Suprapubic skin (tissue), 4 donors: ENCODE measurements around the gene SLC41A1. TPM values are rescaled to one million over a fixed set of nuclear protein-coding genes. Genes with fewer than 3 reads are reported as not detected.

Source experiments
- DNase-seq, 2 donors: peaks; one replicate each; pipeline ENCODE4 v3.0.0-alpha.2; 2019; ENCODE audit warnings: low spot score in 2 of 2
- H3K27ac ChIP-seq: fragments of 200-600 bp; sonication (generic); one replicate; pipeline ENCODE4 v1.5.1; 2019
- H3K27me3 ChIP-seq: fragments of 200-600 bp; sonication (generic); one replicate; pipeline ENCODE4 v1.5.1; 2019
- H3K36me3 ChIP-seq: fragments of 200-600 bp; sonication (generic); one replicate; pipeline ENCODE4 v1.5.1; 2019
- H3K4me1 ChIP-seq: fragments of 200-600 bp; sonication (generic); one replicate; pipeline ENCODE4 v1.5.1; 2019
- H3K4me3 ChIP-seq: fragments of 200-600 bp; sonication (generic); one replicate; pipeline ENCODE4 v1.5.1; 2019; ENCODE audit warnings: mild to moderate bottlenecking
- H3K9me3 ChIP-seq: fragments of 200-600 bp; sonication (generic); one replicate; pipeline ENCODE4 v1.5.1; 2019
- CTCF ChIP-seq, 2 donors: fragments of 200-600 bp in 1 of 2; fragments of 450-650 bp in 1 of 2; sonication (generic) in 1 of 2; IDR thresholded peaks; one replicate each; pipeline ENCODE4 v1.5.1; 2016 to 2019; ENCODE audit warnings: antibody characterized with exemption in 2 of 2, mild to moderate bottlenecking in 1 of 2, moderate library complexity in 1 of 2
- EP300 ChIP-seq: sonication (generic); formaldehyde crosslinking; IDR thresholded peaks from one replicate; pipeline ENCODE4 v1.6.1; 2017; ENCODE audit warnings: antibody characterized with exemption
- POLR2A ChIP-seq, 2 donors: fragments of 450-650 bp; IDR thresholded peaks; one replicate each; pipeline ENCODE4 v1.6.1; 2017; ENCODE audit warnings: antibody characterized with exemption in 2 of 2, mild to moderate bottlenecking in 2 of 2, moderate library complexity in 2 of 2
- POLR2AphosphoS5 ChIP-seq, 3 donors: sonication (generic); formaldehyde crosslinking; IDR thresholded peaks; one replicate each; pipeline ENCODE4 v1.6.1; 2017; ENCODE audit warnings: antibody characterized with exemption in 3 of 3
- WGBS: methylation state at CpG from one replicate; pipeline ENCODE4 v1.1.5; 2018; 5-methylcytosine and 5-hydroxymethylcytosine counted together
- total RNA-seq, 4 donors: library from RNA; depleted of rRNA; stranded (reverse); fragments of >200 nt; gene quantifications; one replicate each; pipeline ENCODE4 v1.1.0, GENCODE V29; 2016

The SLC41A1 gene
- total RNA-seq, 4 donors from 2014 or later, result 14.6 to 20.8 (median 16.7) TPM

DNA sequence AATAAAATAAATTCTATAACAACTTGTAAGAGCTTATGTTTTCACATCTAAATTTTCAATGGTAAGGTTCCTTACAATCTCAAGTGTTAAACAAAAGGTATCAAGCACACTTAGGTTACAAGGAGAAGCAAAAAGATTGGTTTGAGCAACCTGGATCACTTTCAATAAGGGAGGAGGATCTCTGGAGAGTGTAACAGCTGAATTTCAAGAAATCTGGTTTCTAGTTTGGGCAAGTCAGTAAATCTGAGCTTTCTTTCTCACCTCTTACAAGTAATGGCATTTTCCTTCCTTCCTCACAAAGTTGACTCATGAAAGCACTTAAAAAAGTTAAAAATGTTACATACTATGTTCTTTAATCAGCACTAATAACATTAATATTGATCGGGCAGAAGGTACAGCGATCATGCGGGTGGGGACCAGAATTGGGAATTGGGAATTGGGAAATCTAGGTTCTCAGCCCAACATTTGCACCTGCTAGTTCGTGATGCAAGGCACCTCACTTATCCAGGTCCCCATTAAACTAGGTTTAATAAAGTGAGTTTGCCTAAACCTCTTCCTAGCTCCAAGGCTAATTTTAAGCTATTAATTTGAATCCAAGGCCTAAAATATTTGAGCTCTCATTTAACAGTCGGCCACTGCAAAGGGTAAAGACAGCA, 66.1 kb downstream of the SLC41A1 start:
- H3K27ac ChIP-seq, result no peak overlapping the region
- TF ChIP-seq CTCF (IDR thresholded peaks at IDR 0.05) (no peak), EP300 (no peak), POLR2A (IDR thresholded peaks at IDR 0.05) (no peak), POLR2AphosphoS5 (IDR thresholded peaks at IDR 0.05) (no peak)
- H3K36me3 ChIP-seq, result no peaks in the 10 kb centered on the region
- H3K9me3 ChIP-seq, result no peaks in the 10 kb centered on the region
- 47% methylated on average over 5 of the region's 5 CpGs for WGBS
- H3K27me3 ChIP-seq, result no peaks in the 10 kb centered on the region
- H3K4me3 ChIP-seq, result peak overlapping the region; percentile 94
- no peak for DNase-seq
- H3K4me1 ChIP-seq, result peaks cover 53% of the 10 kb centered on the region

- 94% methylated on average over 8 of the region's 8 CpGs for WGBS
- H3K27ac ChIP-seq, result no peak overlapping the region
- DNase-seq, result no peak
- no peaks in the 10 kb centered on the region for H3K36me3 ChIP-seq
- H3K9me3 ChIP-seq, result no peaks in the 10 kb centered on the region
- no peak for TF ChIP-seq POLR2A (IDR thresholded peaks at IDR 0.05)
- TF ChIP-seq POLR2AphosphoS5 (IDR thresholded peaks at IDR 0.05), result no peak
- TF ChIP-seq CTCF (IDR thresholded peaks at IDR 0.05), result no peak
- no peak for TF ChIP-seq EP300
- H3K4me1 ChIP-seq, result peaks cover 57% of the 10 kb centered on the region
- no peaks in the 10 kb centered on the region for H3K27me3 ChIP-seq
- H3K4me3 ChIP-seq, result no peak overlapping the region
Measured at GRCh38 chr1:205744403-205744802, 68.6 kb downstream of the SLC41A1 start.

DNA sequence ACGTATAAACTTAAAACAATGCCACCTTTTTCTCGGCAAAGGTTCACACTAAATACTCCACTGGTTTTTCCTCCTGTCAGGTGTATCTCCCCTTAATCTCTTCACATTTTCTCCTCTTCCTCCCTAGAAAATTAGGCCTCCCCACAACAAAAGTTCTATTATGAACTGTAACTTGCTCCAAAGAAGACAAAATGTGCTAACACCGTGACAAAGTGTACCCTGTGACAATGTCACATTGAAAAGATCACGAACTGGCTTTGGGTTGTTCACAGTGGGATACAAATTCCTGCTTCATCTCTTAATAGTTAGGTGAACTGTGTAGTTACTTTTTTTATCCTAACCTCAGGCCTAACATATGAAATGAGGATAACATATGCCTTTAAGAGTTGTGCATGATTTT, 69.0 kb downstream of the SLC41A1 start:
- Histone ChIP-seq H3K27ac (peak overlapping the region; percentile 16), H3K4me3 (no peak overlapping the region), H3K27me3 (no peaks in the 10 kb centered on the region), H3K4me1 (peaks cover 57% of the 10 kb centered on the region), H3K9me3 (no peaks in the 10 kb centered on the region), H3K36me3 (no peaks in the 10 kb centered on the region)
- no peak for TF ChIP-seq EP300
- no peak for TF ChIP-seq CTCF (IDR thresholded peaks at IDR 0.05)
- TF ChIP-seq POLR2A (IDR thresholded peaks at IDR 0.05), result no peak
- no peak for TF ChIP-seq POLR2AphosphoS5 (IDR thresholded peaks at IDR 0.05)
- WGBS, result 62% methylated on average over 4 of the region's 4 CpGs
- no peak for DNase-seq

DNA sequence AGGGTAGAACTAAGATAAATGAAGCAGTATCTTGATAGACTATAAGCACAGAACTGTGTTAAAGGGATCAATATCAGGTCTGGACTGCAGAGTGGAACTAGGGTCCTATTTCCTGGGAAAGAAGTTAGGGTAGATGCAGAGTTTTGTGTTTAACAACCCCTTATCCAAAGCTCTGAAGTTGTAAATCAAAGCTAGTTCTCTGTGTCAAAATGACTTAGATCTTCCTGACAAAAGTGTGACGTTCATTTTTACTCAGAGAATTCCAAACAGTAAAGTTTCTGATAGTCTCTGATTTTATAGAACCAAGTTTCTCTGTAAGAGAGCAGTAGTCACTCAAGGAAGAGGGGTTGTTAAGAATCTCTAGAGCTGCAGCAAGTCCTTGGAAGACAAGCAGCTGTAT, 71.3 kb downstream of the SLC41A1 start:
- Histone ChIP-seq H3K4me1 (peaks cover 38% of the 10 kb centered on the region), H3K36me3 (peaks cover 6% of the 10 kb centered on the region), H3K9me3 (no peaks in the 10 kb centered on the region), H3K4me3 (no peak overlapping the region), H3K27ac (no peak overlapping the region), H3K27me3 (no peaks in the 10 kb centered on the region)
- no peak for DNase-seq
- 45% methylated on average over 1 of the region's 1 CpG for WGBS
- TF ChIP-seq POLR2A (IDR thresholded peaks at IDR 0.05), result no peak
- TF ChIP-seq POLR2AphosphoS5 (IDR thresholded peaks at IDR 0.05), result no peak
- TF ChIP-seq CTCF (IDR thresholded peaks at IDR 0.05), result no peak
- TF ChIP-seq EP300, result no peak

- Histone ChIP-seq H3K4me3 (no peak overlapping the region), H3K36me3 (peaks cover 9% of the 10 kb centered on the region), H3K9me3 (no peaks in the 10 kb centered on the region), H3K4me1 (peaks cover 20% of the 10 kb centered on the region), H3K27ac (no peak overlapping the region), H3K27me3 (no peaks in the 10 kb centered on the region)
- TF ChIP-seq POLR2A (IDR thresholded peaks at IDR 0.05), result no peak
- TF ChIP-seq EP300, result no peak
- no peak for TF ChIP-seq POLR2AphosphoS5 (IDR thresholded peaks at IDR 0.05)
- TF ChIP-seq CTCF (IDR thresholded peaks at IDR 0.05), result no peak
- DNase-seq, result no peak
- WGBS, result 75% methylated on average over 5 of the region's 5 CpGs
Measured at GRCh38 chr1:205739348-205740160, 73.4 kb downstream of the SLC41A1 start.
